H1 (cell line): Measurements from ENCODE around the gene OXNAD1. TPM values are rescaled to one million over a fixed set of nuclear protein-coding genes. Genes with fewer than 3 reads are reported as not detected.

Experiments used
- CTCF ChIA-PET: fragments of 300-600 bp; sonication (Branson Sonifier 250); formaldehyde crosslinking; loops from one replicate; lab custom pipeline; 2021; ENCODE audit not compliant: partially characterized antibody; lab: Charles Lee
- POLR2A ChIA-PET: fragments of 300-600 bp; sonication (Branson Sonifier 250); formaldehyde crosslinking; loops from one replicate; lab custom pipeline; 2021; ENCODE audit warnings: inconsistent platforms; ENCODE audit not compliant: partially characterized antibody; lab: Charles Lee
- DNase-seq, 2 experiments: peaks; one replicate each; pipeline versions ENCODE4 v3.0.0 to v3.0.0-alpha.2; 2010 to 2022; ENCODE audit warnings: low spot score in 2 of 2, low read depth in 1 of 2, mixed read lengths in 1 of 2
- FAIRE-seq: peaks from 2 replicates; lab custom pipeline; 2011; peaks lifted over from hg19 to GRCh38; lab: Jason Lieb, UNC
- H2AFZ ChIP-seq: 2 replicates; pipeline ENCODE4 v1.8.1; 2012; ENCODE audit warnings: low read length, inconsistent platforms
- H2AK5ac ChIP-seq: 2 replicates; pipeline ENCODE4 v1.6.1; 2013; ENCODE audit warnings: low read depth, low read length
- H2BK120ac ChIP-seq: replicated peaks from 2 replicates; pipeline ENCODE3; 2013; ENCODE audit warnings: low read depth, low read length, inconsistent platforms
- H2BK12ac ChIP-seq: 2 replicates; pipeline ENCODE4 v1.6.1; 2013; ENCODE audit warnings: low read depth, low read length
- H2BK15ac ChIP-seq: 2 replicates; pipeline ENCODE4 v1.6.1; 2013; ENCODE audit warnings: low read length
- H2BK20ac ChIP-seq: 2 replicates; pipeline ENCODE4 v1.6.1; 2013; ENCODE audit warnings: low read length
- H2BK5ac ChIP-seq: 2 replicates; pipeline ENCODE4 v1.6.1; 2013; ENCODE audit warnings: low read depth, low read length
- H3K14ac ChIP-seq: 2 replicates; pipeline ENCODE4 v1.6.1; 2013; ENCODE audit warnings: inconsistent platforms; ENCODE audit not compliant: insufficient read length
- H3K18ac ChIP-seq: 2 replicates; pipeline ENCODE4 v1.6.1; 2013; ENCODE audit warnings: low read length; ENCODE audit errors: extremely low read depth
- H3K23ac ChIP-seq: 2 replicates; pipeline ENCODE4 v1.6.1; 2013; ENCODE audit warnings: inconsistent platforms; ENCODE audit not compliant: insufficient read length
- H3K23me2 ChIP-seq: 2 replicates; pipeline ENCODE4 v1.6.1; 2013; ENCODE audit warnings: low read depth, low read length
- H3K27ac ChIP-seq: 2 replicates; pipeline ENCODE4 v1.6.1; 2011; ENCODE audit warnings: low read depth, low read length, inconsistent platforms
- H3K27me3 ChIP-seq, 4 experiments: replicated peaks in 1 of 4; 1 replicate in 1 of 4; 2 replicates in 3 of 4; pipeline versions ENCODE4 v1.6.1 to v1.8.1; 2011 to 2013; ENCODE audit warnings: low read length in 3 of 4, mild to moderate bottlenecking in 3 of 4, inconsistent platforms in 2 of 4, mixed read lengths in 2 of 4, moderate library complexity in 1 of 4; ENCODE audit not compliant: control insufficient read depth in 3 of 4, insufficient read depth in 3 of 4; ENCODE audit errors: extremely low read depth in 1 of 4
- H3K36me3 ChIP-seq, 4 experiments: 2 replicates each; pipeline versions ENCODE4 v1.6.1 to v1.8.1; 2011 to 2013; ENCODE audit warnings: mild to moderate bottlenecking in 4 of 4, low read length in 3 of 4, moderate library complexity in 2 of 4, control low read depth in 1 of 4, inconsistent platforms in 1 of 4; ENCODE audit not compliant: insufficient read depth in 4 of 4, control insufficient read depth in 2 of 4
- H3K4ac ChIP-seq: replicated peaks from 2 replicates; pipeline ENCODE3; 2013; ENCODE audit warnings: low read length, low read depth, mixed read lengths, inconsistent platforms; ENCODE audit not compliant: insufficient read length
- H3K4me1 ChIP-seq, 4 experiments: replicated peaks in 1 of 4; 1 replicate in 1 of 4; 2 replicates in 3 of 4; pipeline versions ENCODE4 v1.6.1 to v1.8.1; 2011 to 2013; ENCODE audit warnings: low read length in 3 of 4, inconsistent platforms in 2 of 4, mixed read lengths in 1 of 4; ENCODE audit not compliant: insufficient read depth in 4 of 4, control insufficient read depth in 3 of 4
- H3K4me2 ChIP-seq, 2 experiments: 2 replicates each; pipeline versions ENCODE4 v1.6.1 to v1.8.1; 2011 to 2013; ENCODE audit warnings: low read depth in 2 of 2, low read length in 2 of 2, control low read depth in 1 of 2, inconsistent platforms in 1 of 2, mild to moderate bottlenecking in 1 of 2; ENCODE audit not compliant: insufficient read depth in 1 of 2
- H3K4me3 ChIP-seq, 4 experiments: fragments of 200-600, 300-600 bp in 1 of 4; sonication (generic), shearing (Covaris generic), sonication (Bioruptor Twin) in 1 of 4; 2 replicates each; pipeline versions ENCODE4 v1.5.1 to v1.8.1; 2011 to 2016; ENCODE audit warnings: low read length in 4 of 4, low read depth in 3 of 4, control low read depth in 2 of 4, inconsistent platforms in 2 of 4, mild to moderate bottlenecking in 2 of 4, mixed read lengths in 1 of 4, moderate library complexity in 1 of 4; ENCODE audit not compliant: insufficient read depth in 2 of 4; ENCODE audit errors: extremely low read depth in 1 of 4
- H3K56ac ChIP-seq: replicated peaks from 2 replicates; pipeline ENCODE3; 2013; ENCODE audit warnings: low read depth, mild to moderate bottlenecking, mixed read lengths, low read length, inconsistent platforms; ENCODE audit not compliant: insufficient read length
- H3K79me1 ChIP-seq: 2 replicates; pipeline ENCODE4 v1.6.1; 2013; ENCODE audit warnings: low read depth, low read length, control low read depth
- H3K79me2 ChIP-seq, 2 experiments: 2 replicates each; pipeline versions ENCODE4 v1.6.1 to v1.8.1; 2012 to 2013; ENCODE audit warnings: low read length in 2 of 2, mild to moderate bottlenecking in 2 of 2, inconsistent platforms in 1 of 2; ENCODE audit not compliant: insufficient read depth in 2 of 2, control insufficient read depth in 1 of 2
- H3K9ac ChIP-seq, 4 experiments: replicated peaks in 1 of 4; 1 replicate in 1 of 4; 2 replicates in 3 of 4; pipeline versions ENCODE4 v1.6.1 to v1.8.1; 2011 to 2013; ENCODE audit warnings: low read depth in 3 of 4, low read length in 3 of 4, control low read depth in 2 of 4, mild to moderate bottlenecking in 2 of 4, moderate library complexity in 2 of 4, inconsistent platforms in 1 of 4; ENCODE audit errors: extremely low read depth in 1 of 4
- H3K9me3 ChIP-seq, 2 experiments: 2 replicates each; pipeline versions ENCODE4 v1.6.1 to v1.8.1; 2012 to 2013; ENCODE audit warnings: mild to moderate bottlenecking in 2 of 2, moderate library complexity in 2 of 2, control low read depth in 1 of 2, inconsistent platforms in 1 of 2, low read depth in 1 of 2, low read length in 1 of 2, mixed read lengths in 1 of 2; ENCODE audit not compliant: insufficient read depth in 2 of 2
- H4K20me1 ChIP-seq, 2 experiments: replicated peaks in 1 of 2; 2 replicates each; pipeline versions ENCODE3 to v1.8.1; 2011 to 2013; ENCODE audit warnings: inconsistent platforms in 2 of 2, low read length in 2 of 2, mild to moderate bottlenecking in 1 of 2; ENCODE audit not compliant: insufficient read depth in 2 of 2, control insufficient read depth in 1 of 2
- H4K5ac ChIP-seq: 2 replicates; pipeline ENCODE4 v1.6.1; 2013; ENCODE audit warnings: low read length, low read depth, mixed read lengths, inconsistent platforms; ENCODE audit not compliant: insufficient read length
- H4K8ac ChIP-seq: 2 replicates; pipeline ENCODE4 v1.8.0; 2013; ENCODE audit warnings: mild to moderate bottlenecking, moderate library complexity, low read length, inconsistent platforms; ENCODE audit not compliant: insufficient read depth; ENCODE audit errors: extremely low read depth
- H4K91ac ChIP-seq: replicated peaks from 2 replicates; pipeline ENCODE3; 2013; ENCODE audit warnings: low read length, mixed read lengths, inconsistent platforms; ENCODE audit not compliant: insufficient read length
- KDM1A ChIP-seq: fragments of 200-600, 300-600 bp; sonication (generic); IDR thresholded peaks from 2 replicates; pipeline ENCODE4 v1.7.1; 2016; ENCODE audit warnings: mild to moderate bottlenecking, low read length, borderline replicate concordance
- NRF1 ChIP-seq: IDR thresholded peaks from 2 replicates; pipeline ENCODE4 v1.6.1; 2011; ENCODE audit warnings: mild to moderate bottlenecking, low read depth, low read length, improper control_type of control experiment
- SUZ12 ChIP-seq: fragments of 200-600 bp; sonication (generic); IDR thresholded peaks from 2 replicates; pipeline ENCODE4 v1.6.1; 2012; ENCODE audit warnings: mild to moderate bottlenecking, inconsistent platforms, low read length, moderate library complexity, mixed read lengths
- WGBS, 2 experiments: shearing (Covaris generic) in 1 of 2; methylation state at CpG; one replicate each; pipeline versions ENCODE4 v1.1.6 to v1.1.7; 2013 to 2015; ENCODE audit warnings: low lambda C conversion rate in 2 of 2, mixed read lengths in 2 of 2, inconsistent platforms in 1 of 2, low coverage in 1 of 2, missing lambda C conversion rate in 1 of 2; ENCODE audit not compliant: insufficient replicate concordance in 2 of 2, insufficient coverage in 1 of 2, insufficient read length in 1 of 2; ENCODE audit errors: extremely low coverage in 1 of 2, missing lambda C conversion rate in 1 of 2; 5-methylcytosine and 5-hydroxymethylcytosine counted together
- polyA plus RNA-seq, 7 experiments: library from polyadenylated mRNA; depleted of rRNA in 3 of 7; stranded (reverse) in 5 of 7; unstranded in 2 of 7; fragments of >200 nt in 5 of 7; fragments of 200-250 nt in 2 of 7; gene quantifications; 1 replicate in 5 of 7; 2 replicates in 1 of 7; 4 replicates in 1 of 7; pipeline versions ENCODE4 v1.2.1 to v1.2.3, GENCODE V29; 2011 to 2013; ENCODE audit warnings: missing spikeins in 2 of 7, mixed read lengths in 2 of 7
- total RNA-seq: library from RNA; stranded (reverse); fragmentation: NEBNext Ultra II Directional; extraction: Animal tissue kit (Norgen Biotek cat#: 25700); gene quantifications from 2 replicates; pipeline ENCODE4 v1.2.1, GENCODE V29; 2021

The OXNAD1 gene
- total and polyA plus RNA-seq, 2 of the 8 experiments (the other 6 are each of a cell fraction or from before 2014, with no cell fraction given) = 14.9 to 24.8 TPM

- Histone ChIP-seq H3K4me2 (no peak overlapping the region), H3K27ac (no peak overlapping the region), H3K4ac (no peak overlapping the region), H3K9ac (no peak overlapping the region), H3K4me3 (no peak overlapping the region), H2AFZ (no peak overlapping the region), H3K18ac (no peak overlapping the region; the same call in 1 of the 2 replicates), H3K27me3 (no peaks in the 10 kb centered on the region), H3K4me1 (peaks cover 7 to 29% (median 21%) of the 10 kb centered on the region in 4 experiments; a peak in 6 of 7 replicates), H3K79me1 (peaks cover 4% of the 10 kb centered on the region; the same call in 1 of the 2 replicates), H3K9me3 (no peaks in the 10 kb centered on the region), H2BK15ac (no peak overlapping the region), H3K79me2 (peaks cover 0 to 8% of the 10 kb centered on the region in 2 experiments; a peak in 1 of 4 replicates), H3K14ac (no peak overlapping the region), H4K8ac (no peak overlapping the region), H4K91ac (no peak overlapping the region), H3K23ac (no peak overlapping the region), H2AK5ac (no peak overlapping the region), H3K36me3 (peaks cover 0 to 23% (median 4%) of the 10 kb centered on the region in 4 experiments; a peak in 4 of 8 replicates), H4K20me1 (no peaks in the 10 kb centered on the region), H3K56ac (no peak overlapping the region), H3K23me2 (no peaks in the 10 kb centered on the region), H2BK12ac (no peak overlapping the region), H2BK20ac (no peak overlapping the region), H4K5ac (no peak overlapping the region), H2BK5ac (no peak overlapping the region), H2BK120ac (no peak overlapping the region)
- no peak for TF ChIP-seq KDM1A
- TF ChIP-seq SUZ12 = no peak
- TF ChIP-seq NRF1 = no peak
- ChIA-PET POLR2A (interaction anchor here (1.2 kb wide), 1 partner anchor 12 kb away, joined by 4 read pairs; no protein-coding TSS in a partner anchor), CTCF (interaction anchor here (0.8 to 4.4 kb wide), 8 partner anchors 8 to 213 kb away, joined by 3 to 19 read pairs (median 4); no protein-coding TSS in a partner anchor)
- 89% methylated on average over 2 of the region's 2 CpGs; no CpG with 5 or more reads in 1 of the 2 experiments for WGBS, 2 experiments
- FAIRE-seq (no peak), DNase-seq (no peak)
Observed at GRCh38 chr3:16304061-16305010, 39.3 kb downstream of the OXNAD1 start.
